ENCODE measurements around the gene ERFL. TPM values are rescaled to one million over a fixed set of nuclear protein-coding genes. Genes with fewer than 3 reads are reported as not detected.

ERFL gene
- total and polyA plus RNA-seq, 2 of the 8 experiments (the other 6 are each of a cell fraction or from before 2014, with no cell fraction given) = 0.12 TPM; not detected in 1

- no peak for TF ChIP-seq POLR2AphosphoS5 (IDR thresholded peaks at IDR 0.05; ENCODE audit: low read depth, low read length)
- no peak for TF ChIP-seq POU5F1 (IDR thresholded peaks at IDR 0.05; ENCODE audit: low read depth, low read length)
- TF ChIP-seq TCF12 (IDR thresholded peaks at IDR 0.05; ENCODE audit: low read depth, low read length) = no peak
- no peak for TF ChIP-seq KDM5A (IDR thresholded peaks at IDR 0.05; ENCODE audit: low read length)
Measured at GRCh38 chr19:41897820-41898219, 30.4 kb downstream of the ERFL start (continued).

Data from H1 (cell line).